HUDEP-2 (cell line): Measurements from ENCODE around the gene GNA14.
A peak's percentile ranks its signal among the peaks of the same experiment; 100 is the strongest.

Source experiments
- DNase-seq, 76 experiments: peaks; one replicate each; lab custom pipeline; 2025; ENCODE audit not compliant: unreplicated experiment in 76 of 76; lab: John Stamatoyannopoulos, UW

GNA14 gene

GRCh38 chr9:77543131-77543822 lies 104.8 kb downstream of the GNA14 start:
- DNase-seq = no peak

- DNase-seq = no peak
These were observed 106.5 kb downstream of the GNA14 start for GRCh38 chr9:77541600-77541999.

GRCh38 chr9:77541055-77541454 lies 107.1 kb downstream of the GNA14 start:
- no peak for DNase-seq

GRCh38 chr9:77534376-77535057 lies 113.6 kb downstream of the GNA14 start:
- DNase-seq = no peak

- DNase-seq = no peak
These were observed 114.5 kb downstream of the GNA14 start for GRCh38 chr9:77533671-77534070.

- DNase-seq = no peak
These were observed 115.5 kb downstream of the GNA14 start for GRCh38 chr9:77532607-77533006.

GRCh38 chr9:77531400-77531799 lies 116.7 kb downstream of the GNA14 start:
- peak in 2 of 76 experiments; percentile 2 to 8 for DNase-seq

GRCh38 chr9:77523891-77524290 lies 124.2 kb downstream of the GNA14 start:
- DNase-seq = no peak

GRCh38 chr9:77521091-77521490 lies 127.0 kb downstream of the GNA14 start:
- DNase-seq = no peak

- DNase-seq = no peak
These were observed 129.4 kb downstream of the GNA14 start for GRCh38 chr9:77518688-77519087.

GRCh38 chr9:77516781-77517180 lies 131.3 kb downstream of the GNA14 start:
- DNase-seq = no peak

- DNase-seq = no peak
These were observed 133.0 kb downstream of the GNA14 start for GRCh38 chr9:77514886-77515711.

- DNase-seq = no peak
These were observed 134.7 kb downstream of the GNA14 start for GRCh38 chr9:77513457-77513856.

GRCh38 chr9:77512876-77513275 lies 135.2 kb downstream of the GNA14 start:
- DNase-seq = no peak

GRCh38 chr9:77511525-77511924 lies 136.6 kb downstream of the GNA14 start:
- no peak for DNase-seq

- no peak for DNase-seq
These were observed 137.5 kb downstream of the GNA14 start for GRCh38 chr9:77510666-77511065.

- no peak for DNase-seq
These were observed 139.7 kb downstream of the GNA14 start for GRCh38 chr9:77508396-77508795.

- no peak for DNase-seq
These were observed 140.7 kb downstream of the GNA14 start for GRCh38 chr9:77507212-77507961.

GRCh38 chr9:77505232-77505631 lies 142.9 kb downstream of the GNA14 start:
- no peak for DNase-seq

- DNase-seq = no peak
These were observed 145.6 kb downstream of the GNA14 start for GRCh38 chr9:77502568-77502967.

- DNase-seq = no peak
These were observed 149.2 kb downstream of the GNA14 start for GRCh38 chr9:77498891-77499290.
